Stimulated activated naive CD4-positive, alpha-beta T cell treated with Interleukin-2 at 50 U/mL for 16 hours (primary cell): ENCODE measurements around the gene EZH2.

ENCODE experiments used
- DNase-seq: peaks from one replicate; lab custom pipeline; 2025; lab: John Stamatoyannopoulos, UW

The EZH2 gene

DNA sequence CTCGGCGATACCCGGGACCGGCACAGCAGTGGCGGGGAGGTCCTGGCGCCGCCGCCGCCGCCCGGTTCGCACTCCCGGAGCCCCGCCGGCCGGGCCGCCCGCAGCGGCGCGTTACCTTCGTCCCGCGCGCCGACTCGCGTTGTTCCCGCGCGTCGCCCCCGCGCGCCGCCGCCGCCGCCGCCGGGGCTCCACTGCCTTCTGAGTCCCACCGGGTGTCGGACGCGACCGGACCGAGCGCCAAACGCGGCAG, at the start of gene EZH2:
EZH2 (minus strand) TSS at position 243 of the 250 bp plus-strand sequence. CDS start 36,993 bp downstream, outside the sequence.
- DNase-seq: no peak

DNA sequence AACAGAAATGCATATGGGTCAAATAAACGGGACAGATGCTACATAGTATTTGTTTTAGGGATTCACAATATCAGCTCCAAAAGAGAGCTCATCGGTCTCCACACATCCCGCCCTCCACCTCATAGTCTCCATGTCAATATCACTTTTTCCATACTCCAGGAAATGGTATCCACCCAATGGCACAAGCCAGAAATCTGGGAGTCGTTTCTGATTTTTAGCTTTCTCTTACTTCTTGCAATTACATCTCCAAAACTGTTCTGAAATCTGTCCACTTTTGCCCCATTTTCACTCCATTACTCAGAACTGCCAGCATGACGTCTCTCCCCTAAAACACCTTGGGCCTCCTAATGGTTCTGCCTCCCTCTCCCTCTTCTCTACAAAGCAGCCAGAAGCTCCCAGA, 47.4 kb upstream of the EZH2 start:
- DNase-seq: no peak

DNA sequence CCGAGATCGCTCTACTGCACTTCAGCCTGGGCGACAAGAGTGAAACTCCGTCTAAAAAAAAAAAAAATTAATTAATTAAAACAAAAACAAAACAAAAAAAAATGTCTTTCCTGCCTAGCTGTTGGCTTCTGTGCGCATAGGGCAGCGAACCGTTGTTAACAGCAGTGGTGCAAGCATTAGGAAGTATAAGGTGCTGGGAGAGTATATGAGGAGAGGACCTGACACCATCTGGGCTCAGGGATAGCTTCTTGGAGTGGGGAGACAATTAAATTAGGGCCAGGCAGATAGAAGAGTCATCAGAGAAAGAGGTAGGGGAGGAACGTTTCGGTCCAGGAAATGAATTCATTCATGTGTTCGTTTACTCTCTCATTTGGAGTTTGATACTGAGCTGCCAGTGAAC, 46.2 kb upstream of the EZH2 start:
- DNase-seq: no peak

DNA sequence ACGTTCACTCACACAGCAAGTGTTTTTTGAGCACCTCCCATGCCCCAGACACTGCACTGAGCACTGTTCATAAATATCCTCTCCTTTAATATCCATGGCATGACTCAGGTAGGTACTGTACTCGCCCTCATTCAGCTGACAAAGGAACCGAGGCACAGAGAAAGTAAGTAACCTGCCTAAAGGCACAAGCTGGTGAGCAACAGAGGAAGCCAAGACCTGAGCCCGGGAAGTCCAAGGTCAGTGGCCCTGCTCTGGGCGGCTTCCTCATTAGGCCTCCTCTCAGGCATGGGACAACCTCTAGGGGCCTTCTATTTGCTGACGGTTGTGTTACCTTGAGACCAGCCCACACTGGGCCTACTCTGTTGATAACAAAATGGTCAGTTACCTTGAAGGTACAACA, 45.1 kb upstream of the EZH2 start:
- no peak for DNase-seq

DNA sequence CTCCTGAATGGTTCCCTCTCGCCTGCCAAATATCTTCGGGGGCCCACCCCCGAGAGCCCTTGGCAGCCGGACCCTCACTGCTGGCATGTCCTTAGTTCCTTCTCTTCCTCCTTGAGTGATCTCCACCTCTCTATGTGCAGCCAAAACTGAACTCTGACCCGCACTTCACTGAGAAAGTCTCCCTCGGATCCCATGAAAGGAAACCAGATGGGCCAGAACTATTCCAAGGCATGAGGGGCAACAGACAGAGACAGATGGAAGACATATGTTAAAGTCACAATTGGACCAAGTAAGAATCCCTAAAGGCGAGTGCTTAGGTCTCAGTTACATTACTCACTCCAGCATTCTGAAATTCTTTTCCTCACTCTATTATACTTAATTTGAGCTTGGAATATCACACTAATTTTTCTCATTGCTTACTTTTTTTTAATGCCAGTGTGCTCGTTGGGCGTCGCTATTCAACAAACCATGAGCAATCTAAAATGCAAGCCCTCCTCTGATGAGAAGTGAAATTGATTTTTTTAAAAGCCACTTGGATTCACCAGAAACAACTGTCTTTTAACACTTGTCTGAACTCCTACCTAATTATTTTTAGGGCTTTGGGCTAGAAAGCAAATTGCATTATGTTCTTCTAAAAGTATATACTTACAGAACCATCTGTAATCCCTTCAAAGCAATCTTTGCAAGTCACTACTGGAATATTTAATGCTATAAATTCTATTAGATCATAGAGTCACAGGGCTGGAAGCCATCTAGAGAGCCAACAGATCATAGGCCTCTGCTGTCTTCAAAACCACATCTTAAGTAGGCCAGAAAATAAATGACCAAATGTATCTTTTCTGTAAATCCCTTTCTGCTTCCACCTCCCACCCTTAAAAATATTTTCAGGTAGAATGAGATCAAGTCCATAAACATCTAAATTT, 43.3 kb upstream of the EZH2 start:
- DNase-seq: no peak

DNA sequence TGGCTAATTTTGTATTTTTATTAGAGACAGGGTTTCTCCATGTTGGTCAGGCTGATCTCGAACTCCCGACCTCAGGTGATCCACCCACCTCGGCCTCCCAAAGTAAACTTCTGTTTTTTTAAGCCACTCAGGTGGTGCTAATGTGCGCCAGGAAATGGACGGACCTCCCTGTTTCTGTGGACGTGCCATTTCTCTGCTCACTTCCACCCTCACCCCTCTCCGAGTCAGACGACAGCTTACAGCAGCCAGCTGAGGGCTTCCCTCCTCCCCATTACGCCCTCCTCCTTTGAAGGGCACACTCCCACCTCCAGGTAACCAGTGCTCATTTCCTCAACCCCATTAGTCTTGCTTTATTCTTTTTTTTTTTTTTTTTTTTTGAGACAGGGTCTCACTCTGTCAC, 41.7 kb upstream of the EZH2 start:
- no peak for DNase-seq

DNA sequence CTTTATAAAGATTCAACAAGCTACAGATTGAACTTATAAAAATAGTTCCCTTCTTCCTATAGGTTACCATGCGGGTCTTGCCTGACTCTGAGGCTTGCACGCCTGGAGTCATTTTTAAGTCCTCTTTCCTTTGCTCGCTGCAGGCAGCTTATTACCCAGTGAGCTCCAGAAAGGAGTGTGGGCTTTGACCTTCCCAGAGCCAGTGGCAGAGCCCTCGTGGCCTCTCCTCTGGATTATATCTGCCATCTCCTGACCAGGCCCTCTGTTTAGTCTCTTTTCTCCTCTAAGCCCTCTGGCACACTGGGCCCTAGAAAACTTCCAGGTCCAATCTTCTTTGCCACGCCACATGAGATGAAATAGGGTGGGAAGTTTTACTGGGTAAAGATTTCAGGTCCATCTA, 39.9 kb upstream of the EZH2 start:
- no peak for DNase-seq

DNA sequence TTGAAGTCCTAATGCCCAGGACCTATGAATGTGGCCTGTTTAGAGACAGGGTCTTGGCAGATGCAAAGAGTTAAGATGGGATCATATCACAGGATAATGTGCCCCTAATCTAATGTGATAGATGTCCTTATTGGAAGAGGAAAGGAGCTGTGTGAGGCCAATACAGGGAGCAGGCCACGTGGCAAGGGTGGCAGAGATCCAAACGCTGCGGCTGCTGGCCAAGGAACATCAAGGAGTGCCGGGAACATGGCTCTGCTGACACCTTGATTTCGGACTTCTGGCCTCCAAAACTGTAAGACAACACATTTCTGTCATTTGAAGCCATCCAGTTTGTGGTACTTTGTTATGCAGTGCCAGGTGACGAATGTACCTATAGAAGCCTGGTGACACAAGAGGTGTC, 37.7 kb upstream of the EZH2 start:
- no peak for DNase-seq

DNA sequence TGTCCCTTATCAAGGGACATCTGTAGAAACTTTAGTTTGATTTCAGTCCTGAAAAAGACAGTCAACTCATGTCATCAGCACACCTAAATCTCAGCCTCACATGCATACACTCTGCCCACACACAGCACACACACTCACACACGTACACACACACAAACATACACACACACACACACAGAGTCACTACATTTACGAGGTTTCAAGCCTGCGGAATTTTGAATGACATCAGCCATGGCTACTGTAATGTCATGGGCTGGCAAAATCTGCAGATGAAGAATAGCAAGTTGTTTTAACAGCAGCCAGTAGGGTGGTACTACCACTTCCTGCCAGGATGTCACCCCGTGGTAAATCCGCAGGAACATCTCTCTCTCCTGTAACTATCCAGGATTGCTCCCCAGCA, 37.1 kb upstream of the EZH2 start:
- no peak for DNase-seq

DNA sequence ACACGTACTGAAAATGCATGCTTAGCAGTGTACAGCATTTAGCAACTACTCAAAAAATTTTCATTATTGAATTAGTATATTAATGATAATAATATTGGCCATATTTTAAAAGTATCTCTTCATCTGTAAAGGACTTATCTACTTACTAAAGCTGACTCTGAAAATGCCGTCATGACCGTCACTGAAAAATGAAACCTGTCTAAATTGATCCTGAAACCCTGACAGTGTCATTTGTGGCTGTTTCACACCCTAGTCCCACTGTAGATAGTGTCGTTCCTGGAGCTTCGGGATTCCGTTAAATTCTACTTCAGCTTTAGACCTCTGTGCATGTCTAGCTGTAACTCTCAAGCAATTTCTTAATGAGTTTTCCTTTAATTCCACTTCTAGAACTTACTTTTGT, 35.8 kb upstream of the EZH2 start:
- DNase-seq: no peak

DNA sequence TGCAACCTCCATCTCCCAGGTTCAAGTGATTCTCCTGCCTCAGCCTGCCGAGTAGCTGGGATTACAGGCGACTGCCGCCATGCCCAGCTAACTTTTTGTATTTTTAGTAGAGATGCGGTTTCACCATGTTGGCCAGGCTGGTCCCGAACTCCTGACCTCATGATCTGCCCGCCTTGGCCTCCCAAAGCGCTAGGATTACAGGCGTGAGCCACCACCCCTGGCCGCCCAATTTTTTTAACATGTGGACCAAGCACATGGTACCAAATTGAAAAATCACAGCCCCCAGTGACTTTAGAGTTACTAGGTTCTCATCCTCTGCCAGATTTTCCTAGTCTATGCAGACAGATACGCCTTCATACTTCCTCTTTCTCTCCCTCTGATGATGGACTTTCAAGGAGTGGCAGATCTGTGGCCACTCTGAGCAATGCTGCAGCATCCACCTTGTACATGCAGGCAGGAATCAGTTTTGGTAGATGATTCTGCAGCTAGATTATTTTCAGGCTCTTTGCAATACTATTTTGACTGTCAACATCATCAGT, 34.0 kb upstream of the EZH2 start:
- no peak for DNase-seq

DNA sequence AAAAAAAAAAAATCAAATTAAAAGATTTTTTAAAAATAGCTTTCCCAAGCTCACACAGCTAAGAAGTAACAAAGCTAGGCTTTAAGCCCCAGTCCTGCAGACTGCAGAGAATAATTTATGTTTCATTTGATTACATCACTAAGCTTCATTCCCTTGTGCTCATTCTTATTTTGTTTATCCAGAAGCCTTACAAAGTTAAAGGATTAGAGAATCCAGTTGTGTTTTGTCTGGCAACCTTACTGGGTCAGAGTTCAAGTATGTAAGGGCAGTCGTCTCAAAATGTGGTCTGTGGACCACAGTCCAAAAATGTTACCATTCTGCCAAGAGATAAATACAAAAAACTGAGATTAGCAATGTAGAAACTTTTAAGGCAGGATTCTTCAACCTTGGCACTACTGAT, 32.1 kb upstream of the EZH2 start:
- no peak for DNase-seq

DNA sequence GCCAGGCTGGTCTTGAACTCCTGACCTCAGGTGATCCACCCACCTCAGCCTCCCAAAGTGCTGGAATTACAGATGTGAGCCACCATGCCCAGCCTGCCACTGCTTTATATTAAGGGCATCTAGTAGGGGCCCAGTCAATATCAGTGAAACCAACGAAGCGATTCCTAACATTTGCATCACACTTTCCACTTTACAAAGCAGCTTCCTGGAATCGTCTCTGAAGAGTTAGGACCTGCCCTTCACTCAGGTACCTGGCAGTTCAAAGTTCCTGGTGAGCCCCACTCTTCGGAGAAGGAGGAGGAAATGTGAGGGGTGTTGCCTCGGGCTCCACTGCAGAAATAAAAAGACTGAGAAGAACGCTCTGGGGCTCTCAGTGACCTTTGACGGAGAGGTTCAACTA, 31.1 kb upstream of the EZH2 start:
- no peak for DNase-seq

DNA sequence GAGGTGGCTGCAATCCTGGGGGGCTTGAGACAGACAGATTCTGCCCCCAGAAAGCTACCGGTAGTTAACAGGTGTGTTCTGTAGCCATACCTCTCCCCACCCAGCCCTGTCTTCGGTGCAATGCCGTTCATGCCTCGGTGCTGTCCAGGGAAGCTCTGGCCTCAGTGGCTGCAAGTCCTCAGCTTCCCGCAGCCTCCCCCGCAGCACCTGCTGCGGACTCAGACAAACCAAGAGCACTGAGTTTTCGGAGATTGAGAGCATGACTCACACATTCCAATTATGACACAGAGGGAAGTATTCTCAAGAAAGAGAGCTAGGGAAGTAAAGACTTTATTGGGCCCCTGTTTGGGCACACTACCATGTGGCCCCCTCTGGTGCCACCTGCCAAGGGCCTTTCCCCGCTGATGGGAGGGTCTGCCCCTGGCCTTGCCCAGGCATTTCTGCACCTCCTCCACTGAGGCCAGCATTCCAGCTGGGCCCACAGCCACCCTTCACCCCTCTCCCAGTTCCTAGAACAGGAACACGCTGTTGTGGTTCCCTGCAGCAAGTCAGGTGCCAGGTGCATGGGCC, 30.2 kb upstream of the EZH2 start:
- peak; percentile 57 for DNase-seq

DNA sequence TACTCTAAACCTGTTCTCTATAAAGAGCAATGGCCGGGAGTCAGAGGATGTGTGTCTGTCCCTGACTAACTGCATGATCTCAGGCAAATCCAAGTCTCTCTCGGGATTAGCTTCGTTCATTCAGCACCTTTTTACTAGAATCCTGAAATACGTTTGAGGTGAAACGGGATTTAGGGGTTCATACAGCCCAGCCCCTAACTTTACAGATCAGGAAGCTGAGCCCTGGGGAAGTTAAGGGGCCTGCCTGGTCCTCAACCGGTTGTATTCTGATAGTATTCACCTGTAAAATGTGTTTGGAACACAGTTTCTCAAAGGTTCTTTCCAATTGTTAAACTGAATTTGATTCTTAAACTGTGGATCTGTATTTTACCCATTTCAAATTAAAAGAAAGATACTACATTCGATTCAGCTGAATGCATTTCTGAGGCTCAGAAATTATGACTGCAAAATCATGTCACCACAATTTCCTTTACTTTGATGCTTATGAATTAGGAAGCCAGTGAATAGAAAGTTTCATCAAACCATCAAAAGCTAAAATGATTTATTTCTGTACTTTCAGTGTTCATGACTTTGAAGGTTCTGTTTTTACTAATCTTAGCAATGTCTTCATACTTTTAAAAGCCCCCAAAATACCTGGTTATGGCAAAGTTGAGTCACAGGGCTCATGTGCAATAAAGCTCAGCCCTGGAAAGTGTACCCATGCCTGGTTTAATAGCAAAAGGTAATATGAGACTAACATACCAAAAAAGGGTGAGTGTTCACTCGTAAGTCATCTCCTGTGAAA, 28.9 kb upstream of the EZH2 start:
- DNase-seq: peak; percentile 46

DNA sequence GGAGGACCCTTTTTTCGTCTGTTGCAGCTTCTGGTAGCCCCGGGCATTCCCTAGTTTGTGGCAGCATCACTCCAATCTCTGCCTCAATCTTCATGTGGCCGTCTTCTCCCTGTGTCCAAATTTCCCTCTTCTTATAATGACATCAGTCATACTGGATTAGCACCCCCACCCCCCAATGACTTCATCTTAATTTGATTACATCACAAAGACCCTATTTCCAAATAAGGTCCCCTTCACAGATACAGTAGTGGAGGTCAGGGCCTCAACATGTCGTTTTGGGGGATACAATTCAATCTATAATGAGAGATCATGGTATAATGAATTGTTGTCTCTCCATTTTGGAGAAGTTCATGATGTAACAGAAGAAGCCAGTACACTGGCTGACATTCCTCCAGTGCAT, 28.1 kb upstream of the EZH2 start:
- DNase-seq: no peak

DNA sequence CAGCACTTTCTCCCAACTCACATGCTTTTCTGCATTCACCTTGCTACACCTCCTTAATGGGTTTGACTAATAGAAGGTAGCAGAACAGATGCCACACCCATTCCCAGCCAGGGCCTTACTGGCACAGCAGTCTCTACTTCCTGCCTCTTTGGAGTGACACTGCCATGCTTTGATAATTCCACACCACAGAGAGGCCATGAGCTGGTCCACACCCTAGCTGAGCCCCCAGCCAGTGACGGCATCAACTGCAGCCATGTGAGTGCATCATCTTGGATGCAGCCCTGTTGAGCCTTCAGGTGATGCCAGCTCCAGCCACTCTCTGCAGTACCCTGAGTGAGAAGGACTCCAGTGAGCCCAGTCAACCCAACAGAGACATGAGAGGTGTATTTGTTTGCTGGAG, 27.5 kb upstream of the EZH2 start:
- no peak for DNase-seq

DNA sequence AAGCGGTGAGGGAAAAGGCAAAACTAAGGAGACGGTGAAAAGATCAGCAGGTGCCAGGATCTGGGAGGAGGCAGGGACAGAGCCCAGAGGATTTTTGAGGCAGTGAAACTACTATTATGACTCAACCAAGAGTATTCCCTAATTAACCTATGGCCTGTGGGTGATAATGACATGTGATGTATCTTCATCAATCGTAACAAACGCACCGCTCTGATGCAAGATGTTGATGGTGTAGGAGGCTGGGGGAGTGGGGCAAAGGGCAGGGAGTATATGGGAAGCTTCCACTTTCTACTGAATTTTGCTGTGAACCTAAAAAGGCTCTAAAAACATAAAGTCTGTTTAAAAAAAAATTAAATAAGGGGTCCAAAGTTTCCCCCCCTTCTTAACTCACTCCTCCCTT, 25.5 kb upstream of the EZH2 start:
- no peak for DNase-seq

DNA sequence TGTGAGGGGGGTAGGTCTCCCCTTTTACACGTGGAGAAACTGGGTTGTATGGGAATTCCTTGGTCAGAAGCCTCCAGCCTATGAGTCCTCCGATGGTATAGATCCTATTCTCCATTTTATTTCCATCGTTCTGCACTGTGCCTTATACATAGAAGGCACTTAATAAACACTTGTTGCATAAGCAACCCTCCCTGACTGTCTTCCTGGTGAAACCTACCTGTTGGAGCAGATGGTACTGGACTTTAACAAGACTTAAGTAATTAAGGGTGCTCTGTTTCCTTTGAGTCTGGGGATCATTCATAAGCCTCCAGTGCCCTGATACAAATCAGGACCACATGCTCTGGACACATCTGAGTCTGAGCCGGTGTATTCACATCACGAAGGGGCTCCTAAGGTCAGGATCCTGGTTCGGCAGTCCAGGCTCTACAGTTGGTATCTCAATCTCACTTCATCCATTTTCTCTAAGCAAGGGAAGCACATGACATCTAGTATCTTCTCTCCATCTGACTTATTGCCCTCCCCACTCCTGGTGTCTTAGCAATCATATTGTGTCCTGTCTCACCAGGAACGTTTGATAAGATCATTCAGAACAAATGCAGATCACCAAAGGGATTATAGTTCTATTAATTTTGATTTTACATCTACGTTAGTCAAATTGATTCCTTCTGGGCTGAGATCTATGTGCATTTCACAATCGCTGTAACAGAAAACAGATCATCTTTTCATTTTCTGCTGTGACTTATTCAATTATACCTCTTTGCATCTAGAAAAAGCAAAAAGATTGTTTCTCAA, 22.8 kb upstream of the EZH2 start:
- DNase-seq: no peak

DNA sequence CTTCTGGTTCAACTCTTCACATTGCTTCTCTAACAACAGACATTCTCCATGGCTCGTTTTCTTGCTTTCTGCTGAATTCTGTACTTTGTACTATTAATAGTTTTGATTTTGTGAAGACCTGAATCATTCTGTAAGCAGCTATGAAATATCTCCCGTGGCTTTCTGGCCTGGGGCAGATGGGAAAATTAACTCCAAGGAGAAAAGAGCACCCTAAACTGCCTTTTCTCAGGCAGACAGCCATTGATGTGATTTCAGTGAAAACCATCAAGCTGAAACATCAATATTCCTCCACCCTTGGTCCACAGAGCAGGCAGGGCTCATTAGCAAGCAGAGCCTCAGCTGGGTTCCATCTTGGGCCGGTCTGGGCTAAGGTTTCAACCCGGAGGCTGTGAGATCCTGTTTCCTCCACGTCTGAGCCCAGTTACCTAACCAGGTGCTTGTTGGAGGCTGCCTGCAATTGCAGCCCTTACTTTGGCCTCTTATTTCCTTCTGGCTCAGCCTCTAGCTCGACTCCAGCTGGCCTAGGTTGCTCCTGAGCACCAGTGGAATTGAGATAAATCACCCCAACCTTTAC, 21.1 kb upstream of the EZH2 start:
- DNase-seq: no peak

DNA sequence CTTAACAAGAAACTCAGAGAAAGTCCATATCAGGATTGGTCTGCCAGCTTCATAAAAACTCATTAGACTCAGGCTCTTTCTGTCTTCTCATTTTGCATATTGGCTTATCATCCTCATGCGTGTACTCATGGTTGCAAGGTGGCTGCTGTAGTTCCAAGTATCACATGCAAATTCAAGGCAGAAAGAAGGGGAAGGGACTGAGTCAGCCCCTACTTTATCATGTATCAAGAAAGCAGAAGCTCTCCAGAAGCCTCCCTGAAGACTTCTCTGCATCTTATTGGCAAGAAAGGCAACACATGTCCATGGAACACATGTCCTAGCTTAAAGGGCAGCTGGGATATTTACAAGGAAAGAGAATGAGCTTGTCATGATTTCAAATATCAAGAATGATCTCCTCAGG, 19.4 kb upstream of the EZH2 start:
- DNase-seq: no peak

DNA sequence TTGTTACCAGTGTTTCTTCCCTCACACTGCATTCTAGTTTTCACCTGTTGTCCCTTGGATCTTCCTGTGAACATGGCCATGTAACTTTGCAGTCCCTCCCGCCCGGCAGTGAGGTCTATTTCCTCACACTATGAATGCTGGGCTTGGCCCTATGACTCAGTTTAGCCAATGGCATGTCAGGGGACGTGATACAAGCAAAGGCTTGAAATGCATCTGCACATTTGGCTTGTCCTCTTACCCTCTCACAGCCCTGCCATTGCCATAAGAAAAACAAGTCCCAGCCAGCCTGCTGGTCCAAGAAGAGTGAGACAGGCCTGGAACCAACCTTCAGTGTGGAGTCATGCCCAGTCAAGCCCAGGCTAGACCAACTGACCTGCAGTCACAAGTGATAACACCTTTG, 17.1 kb upstream of the EZH2 start:
- no peak for DNase-seq
